GM21737 (cell line): Measurements from ENCODE around the gene KLHL30.

Experiments
- ATAC-seq: cut with Tn5 transposase; IDR thresholded peaks from one replicate; pipeline ENCODE4 v1.9.1; 2021; ENCODE audit warnings: mild to moderate bottlenecking, moderate library complexity; ENCODE audit not compliant: unreplicated experiment

Gene KLHL30

DNA sequence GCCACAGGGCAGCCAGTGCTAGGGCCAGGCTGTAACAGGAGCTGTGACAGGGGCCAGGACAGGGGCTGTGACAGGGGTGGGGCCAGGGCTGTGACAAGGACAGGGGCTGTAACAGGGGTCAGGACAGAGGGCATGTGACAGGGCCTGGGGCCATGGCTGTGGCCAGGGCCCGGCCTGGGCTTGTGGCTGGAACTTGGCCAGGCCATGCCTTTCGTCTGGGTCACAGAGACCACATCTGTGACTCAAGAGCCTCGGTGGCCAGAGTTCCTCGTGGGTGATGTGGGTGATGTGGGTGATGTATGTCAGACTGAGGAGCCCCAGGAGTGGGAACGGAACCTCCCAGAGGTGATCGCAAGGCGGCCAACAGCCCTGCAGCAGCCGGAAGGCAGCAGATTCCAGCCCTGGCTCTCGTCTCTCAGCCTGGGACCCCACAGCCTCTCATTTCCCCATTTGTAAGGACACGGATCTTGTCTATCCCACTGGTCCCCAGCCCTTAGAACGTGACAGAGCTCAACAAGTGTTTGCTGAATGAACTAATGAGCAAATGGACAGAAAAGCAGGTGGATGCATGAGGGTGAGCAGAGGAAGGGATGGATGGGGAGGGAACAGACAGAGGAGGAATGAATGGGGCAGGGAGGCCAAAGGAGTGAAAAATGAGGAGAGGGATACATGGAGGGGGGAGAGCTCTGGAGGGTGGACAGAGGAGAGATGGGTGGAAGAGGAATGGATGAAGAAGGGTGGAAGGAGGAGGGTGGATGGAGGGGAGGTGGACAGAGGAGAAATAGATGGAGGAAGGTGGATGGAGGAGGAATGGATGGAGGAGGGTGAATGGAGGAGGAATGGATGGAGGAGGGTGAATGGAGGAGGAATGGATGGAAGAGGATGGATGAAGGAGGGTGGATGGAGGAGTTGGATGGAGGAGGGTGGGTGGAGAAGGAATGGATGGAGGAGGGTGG is 21.0 kb upstream of the KLHL30 start:
- ATAC-seq, result no peak

DNA sequence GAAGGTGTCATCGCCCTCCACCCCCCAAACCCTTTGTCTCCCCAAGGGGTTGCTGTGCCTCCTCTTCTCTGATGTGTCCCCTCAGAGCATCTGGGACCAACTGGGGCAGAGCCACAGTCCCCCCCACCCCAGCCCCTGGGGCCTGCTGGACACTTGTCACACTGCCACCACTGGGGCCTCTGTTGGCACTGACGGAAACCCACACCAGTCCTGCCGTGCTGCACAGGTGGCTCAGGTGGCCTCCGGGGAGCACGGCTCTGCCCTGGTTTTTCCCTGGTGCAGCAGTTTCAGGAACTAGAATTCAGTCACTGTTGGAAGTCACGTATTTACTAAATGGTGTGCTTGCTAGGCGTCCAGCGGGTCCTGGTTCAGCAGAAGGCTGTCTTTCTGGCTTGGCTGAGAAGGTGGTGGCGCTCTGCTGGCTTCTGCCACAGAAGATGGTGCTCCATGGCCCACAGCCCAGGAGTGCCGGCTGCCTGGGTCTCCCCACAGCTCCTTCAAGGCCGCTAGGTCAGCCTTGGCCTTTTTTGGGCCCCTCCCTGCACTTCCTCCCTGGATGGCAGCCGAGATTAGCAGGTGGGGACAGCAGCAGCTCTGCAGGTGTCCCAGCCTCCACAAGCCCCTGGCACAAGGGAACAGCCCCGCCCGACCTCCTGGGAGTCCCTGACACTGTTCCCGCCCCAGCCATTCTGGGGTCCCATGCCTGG is 18.6 kb upstream of the KLHL30 start:
- no peak for ATAC-seq

DNA sequence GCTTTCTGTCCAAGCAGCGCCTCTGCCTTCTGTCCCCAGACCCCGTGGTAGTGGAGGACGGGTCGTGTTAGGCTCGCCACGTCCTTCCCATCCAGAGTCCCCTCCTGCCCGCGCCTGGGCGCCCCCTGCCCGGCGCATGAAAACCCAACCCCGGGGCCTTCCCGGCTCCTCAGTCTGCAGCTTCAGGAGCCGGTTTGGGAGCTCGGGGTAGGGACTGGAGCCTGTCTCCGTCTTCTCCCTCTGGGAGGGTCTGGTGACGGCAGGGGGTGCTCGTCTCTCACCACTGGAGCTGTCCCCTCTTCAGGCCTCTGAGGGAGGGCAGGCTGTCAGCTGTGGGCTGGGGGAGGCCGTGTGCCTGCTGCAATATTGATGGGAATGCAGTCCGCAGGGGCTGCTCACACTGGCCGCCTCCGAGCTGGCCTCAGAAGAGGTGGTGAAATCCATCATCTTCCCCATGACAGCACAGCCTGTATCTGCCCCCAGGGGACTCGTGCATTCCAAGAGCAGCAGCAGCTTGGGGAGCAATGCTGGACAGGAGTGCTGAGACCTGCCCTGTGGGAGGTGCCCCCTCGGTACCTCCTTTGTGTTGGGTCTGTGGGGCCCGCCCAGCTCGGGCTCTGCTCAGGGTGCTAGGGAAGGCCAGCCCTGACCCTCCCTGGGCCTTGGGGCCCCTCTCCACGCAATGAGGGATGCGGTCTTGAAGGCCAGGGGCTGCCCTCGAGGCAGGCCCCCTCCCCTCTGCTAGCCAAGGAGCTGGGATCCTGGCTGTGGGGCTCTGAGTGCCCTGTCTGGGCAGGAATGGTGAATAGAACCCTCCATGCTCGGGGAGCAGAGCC is 17.8 kb upstream of the KLHL30 start:
- ATAC-seq, result no peak

DNA sequence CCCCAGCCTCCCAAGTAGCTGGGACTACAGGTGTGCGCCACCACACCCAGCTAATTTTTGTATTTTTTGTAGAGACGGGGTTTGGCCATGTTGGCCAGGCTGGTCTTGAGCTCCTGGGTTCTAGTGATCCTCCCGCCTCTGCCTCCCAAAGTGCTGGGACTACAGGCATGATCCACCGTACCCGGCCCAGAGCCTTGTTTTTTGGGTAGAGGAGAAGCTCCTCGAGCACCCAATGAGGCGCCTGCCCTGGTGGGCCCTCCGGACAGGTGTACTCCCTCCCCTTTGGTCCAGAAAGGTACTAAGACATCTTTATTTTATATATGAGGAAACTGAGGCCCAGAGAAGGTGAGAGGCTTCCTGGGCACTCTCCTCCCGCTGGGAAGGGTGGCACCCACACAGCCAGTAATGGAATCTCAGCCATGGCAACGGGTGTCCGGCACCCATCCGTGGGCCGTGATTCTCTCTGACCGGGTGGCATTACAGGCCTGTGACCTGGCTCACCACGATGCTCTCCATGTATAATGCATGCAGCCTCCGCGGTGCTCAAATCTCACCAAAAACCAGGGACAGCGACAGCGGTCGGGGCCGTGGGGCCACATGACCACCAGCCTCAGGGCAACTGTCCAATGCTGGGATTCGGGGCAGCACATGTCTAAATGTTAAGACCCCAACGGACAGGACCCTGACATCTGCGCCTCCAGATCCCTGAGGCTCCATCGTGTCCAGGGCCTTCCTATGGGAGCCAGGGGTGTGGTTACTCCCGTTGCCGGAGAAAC is 16.8 kb upstream of the KLHL30 start:
- ATAC-seq, result no peak

DNA sequence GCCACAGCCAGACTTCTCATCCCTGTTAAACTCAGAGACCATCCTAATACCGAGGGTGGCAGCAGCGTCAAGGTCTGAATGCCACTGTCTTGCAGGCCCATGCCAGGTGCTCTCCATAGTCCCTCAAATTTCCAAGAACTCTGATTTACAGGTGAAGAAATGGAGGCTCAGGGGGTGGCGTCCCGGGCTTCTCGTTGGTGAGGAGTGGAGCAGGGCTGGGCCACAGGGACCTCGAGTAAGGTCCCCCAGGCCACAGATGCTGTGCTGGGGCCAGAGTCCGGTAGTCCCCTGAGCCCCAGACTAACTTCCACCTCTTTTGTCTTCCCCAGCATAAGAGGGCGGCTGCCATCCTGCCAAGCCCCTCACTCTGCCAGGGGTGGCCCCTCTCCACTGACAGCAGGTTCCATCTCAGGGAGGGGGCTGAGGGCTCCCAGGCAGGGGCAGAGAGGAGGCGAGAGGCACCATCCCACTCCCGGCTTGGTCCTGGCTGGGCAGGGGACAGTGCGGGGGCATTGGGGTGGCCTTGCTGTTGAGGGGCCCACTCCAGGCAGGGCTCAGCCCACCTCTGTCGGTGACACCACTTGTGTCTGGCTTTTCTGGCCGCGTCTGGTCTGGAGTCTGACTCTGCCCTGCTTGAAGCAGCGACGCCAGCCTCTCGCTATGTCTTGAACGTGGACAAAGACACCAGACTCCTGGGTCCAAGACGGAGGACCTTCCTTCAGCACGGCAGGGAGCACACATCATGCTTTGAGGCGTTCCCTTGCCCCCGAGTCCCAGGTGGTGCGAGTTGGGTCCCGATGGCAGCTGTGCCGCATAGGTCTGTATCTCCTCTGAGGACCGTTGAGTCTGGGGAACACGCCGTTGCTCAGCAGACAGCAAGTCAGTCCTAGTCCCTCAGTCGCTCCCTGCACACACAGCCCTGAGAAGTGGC is 15.9 kb upstream of the KLHL30 start:
- ATAC-seq, result no peak

DNA sequence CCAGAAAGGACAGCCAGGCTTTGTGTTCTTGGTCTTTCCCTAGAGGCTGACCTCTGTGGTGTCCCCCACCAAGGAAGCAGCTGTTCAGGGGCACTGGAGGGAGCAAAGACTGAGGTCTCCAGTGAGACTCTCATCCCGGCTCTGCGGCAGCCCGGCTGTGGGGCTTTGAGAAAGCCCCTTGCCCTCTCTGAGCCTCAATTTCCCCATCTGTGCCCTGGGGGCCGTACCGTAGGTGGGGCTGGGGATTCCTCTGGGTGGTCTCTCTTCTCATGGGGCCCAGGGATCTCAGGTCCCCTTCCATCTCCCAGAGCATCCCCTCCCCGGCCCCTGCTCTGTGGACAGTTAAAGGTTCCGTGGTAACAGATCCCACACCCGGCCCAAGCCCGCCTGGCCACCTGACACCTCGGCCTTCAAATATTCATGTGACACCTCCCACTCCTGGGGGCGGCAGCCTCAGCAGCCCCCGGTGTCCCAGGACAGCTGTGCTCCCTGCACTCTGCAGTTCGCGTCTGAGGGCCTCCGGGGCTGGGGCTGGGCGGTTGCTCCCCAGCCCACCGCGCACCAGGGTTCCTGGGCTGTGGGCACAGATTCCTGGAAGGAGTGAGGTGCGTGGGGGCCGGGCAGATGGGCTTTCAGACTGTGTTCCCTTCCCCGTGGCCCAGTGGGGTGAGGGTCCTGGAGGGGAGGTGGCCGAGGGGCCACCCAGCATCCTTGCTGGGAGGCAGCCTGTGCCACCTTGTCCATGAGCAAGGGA is 15.1 kb upstream of the KLHL30 start:
- no peak for ATAC-seq

DNA sequence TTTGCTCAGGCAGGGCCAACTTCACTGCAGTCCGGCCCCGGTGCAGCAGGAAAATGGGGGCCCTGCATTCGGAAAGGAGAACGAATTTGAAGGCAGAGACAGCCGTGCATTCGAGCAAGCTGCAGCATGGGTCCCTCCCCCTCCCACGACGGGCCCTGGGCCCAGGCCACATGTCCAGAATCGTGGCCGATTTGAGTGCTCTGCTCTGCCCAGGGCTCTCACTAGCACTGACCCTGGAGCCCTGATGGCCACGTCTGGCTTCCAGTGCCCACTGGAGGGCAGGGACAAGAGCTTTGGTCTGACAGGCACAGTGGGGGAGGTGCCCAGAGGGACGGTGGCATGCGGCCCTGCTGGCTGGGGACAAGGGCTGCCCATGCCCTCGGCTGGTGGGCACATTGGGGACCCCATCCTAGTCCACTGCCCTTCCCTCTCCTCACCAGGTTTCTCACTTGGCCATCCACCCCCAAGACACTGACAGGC is 14.4 kb upstream of the KLHL30 start:
- no peak for ATAC-seq

DNA sequence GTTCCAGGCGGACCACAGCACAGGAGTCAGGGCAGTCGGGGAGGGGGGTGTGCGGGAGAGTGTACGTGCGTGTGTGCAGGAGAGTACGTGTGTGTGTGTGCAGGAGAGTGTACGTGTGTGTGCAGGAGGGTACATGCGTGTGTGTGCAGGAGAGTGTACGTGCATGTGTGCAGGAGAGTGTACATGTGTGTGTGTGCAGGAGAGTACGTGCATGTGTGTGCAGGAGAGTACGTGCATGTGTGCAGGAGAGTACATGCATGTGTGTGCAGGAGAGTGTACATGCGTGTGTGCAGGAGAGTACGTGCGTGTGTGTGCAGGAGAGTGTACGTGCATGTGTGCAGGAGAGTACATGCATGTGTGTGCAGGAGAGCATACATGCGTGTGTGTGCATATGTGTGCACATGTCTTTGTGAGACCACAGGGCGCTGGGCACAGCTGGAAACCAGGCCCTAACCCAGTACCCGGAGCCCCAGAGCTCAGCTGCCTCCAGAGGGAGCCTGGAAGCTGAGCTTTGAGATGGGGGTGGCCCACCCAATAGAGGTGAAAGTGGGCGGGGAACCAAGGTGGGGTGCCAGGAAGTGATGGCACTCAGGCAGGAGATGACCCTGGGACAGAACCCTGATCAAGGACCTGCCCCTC is 13.9 kb upstream of the KLHL30 start:
- ATAC-seq, result no peak

DNA sequence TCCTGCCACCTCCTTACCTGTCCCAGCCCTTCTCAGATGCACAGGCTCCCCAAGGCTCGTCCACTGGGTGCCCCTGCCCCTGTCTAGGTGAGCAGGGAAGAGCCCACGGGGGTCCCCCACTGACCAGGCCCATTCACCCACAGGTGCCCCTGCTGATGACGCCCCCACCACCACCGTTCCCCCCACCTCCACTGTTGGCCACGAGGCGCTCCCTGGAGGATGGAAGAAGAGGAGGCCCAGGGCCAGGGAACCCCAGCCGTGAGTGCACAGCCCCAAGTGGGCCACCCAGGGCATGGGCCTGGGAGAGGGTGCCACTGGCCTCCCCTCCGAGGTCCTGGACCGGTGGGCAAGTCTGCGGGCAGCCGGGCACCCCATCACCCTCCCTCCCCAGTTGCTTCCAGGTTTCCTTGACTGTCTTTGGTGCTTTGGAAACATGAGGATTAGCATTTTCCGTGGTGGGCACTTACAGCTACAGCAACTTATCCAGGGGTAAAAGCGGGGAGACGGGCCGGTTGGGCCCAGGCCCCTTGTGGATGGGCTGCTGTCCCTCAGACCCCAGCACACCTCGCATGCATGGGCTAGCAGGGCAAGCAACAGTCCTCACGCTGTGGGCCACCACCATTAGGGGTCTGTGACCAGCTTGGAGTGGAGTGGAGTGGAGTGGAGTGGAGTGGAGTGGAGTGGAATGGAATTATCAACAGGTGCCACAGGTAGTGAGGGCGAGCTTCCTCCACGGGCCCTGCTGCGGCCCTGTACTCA is 13.2 kb upstream of the KLHL30 start:
- ATAC-seq, result no peak

DNA sequence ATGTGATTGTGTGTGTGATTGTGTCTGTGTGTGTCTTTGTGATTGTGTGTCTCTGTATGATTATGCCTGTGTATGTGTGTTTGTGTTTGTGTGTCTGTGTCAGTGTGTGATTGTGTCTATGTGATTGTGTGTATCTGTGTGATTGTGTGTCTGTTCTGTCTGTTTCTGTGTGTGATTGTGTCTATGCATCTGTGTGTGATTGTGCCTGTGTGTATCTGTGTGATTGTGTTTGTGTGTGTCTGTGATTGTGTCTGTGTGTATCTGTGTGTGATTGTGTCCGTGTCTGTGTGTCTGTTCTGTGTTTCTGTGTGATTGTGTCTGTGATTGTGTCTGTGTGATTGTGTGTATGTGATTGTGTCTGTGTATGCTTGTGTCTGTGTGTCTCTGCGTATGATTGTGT is 12.1 kb upstream of the KLHL30 start:
- no peak for ATAC-seq

DNA sequence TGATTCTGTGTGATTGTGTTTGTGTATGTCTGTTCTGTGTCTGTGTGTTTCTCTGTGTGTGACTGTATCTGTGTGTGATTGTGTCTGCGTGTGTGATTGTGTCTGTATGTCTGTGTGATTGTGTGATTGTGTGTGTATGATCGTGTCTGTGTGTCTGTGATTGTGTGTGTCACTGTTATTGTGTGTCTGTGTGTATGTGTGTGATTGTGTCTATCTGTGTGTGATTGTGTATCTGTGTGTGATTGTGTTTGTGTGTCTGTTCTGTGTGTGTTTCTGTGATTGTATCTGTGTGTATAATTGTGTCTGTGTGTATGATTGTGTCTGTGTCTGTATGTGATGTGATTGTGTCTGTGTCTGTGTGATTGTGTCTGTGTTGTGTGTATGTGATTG is 11.7 kb upstream of the KLHL30 start:
- no peak for ATAC-seq

DNA sequence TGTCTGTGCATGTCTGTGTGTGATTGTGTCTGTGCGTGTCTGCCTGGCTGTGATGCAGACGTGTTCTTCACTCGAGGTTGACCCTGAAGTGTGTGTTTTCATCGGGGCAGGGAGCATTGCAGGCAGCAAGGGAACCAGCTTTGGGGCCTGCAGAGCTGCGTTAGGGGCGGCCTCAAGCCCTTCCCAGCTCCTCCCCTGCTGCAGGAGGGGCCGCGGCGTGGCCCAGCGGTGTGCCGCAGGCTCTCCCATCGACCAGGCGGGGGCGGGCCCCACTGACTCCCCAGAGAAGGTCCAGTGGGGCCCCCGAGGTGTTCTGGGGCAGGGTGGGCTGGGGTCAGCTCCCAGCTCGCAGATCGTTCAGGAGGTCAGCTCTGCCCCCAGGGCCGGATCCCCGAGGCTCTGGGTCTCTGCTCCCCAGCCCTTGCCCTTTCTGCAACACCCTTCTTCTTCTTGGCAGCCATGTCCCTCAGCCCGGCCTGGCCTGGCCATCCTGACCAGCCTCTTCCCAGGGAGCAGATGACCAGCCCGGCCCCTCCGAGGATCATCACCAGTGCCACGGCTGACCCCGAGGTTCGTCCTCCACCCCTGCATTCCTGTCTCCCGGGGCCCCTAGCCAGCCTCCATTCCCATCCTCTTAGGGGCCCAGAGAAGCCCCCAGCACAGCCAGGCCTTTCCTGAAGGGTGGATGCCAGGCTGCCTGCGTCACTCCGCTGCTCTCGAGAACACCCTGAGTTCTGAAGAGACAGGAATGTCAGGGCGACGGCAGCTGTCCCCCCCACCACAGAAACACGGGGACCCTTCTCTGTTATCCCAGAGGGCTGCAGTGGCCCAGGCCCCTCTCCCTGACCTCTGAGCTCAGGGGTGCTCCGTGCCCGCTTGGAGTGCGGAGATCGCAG is 11.1 kb upstream of the KLHL30 start:
- ATAC-seq, result no peak

DNA sequence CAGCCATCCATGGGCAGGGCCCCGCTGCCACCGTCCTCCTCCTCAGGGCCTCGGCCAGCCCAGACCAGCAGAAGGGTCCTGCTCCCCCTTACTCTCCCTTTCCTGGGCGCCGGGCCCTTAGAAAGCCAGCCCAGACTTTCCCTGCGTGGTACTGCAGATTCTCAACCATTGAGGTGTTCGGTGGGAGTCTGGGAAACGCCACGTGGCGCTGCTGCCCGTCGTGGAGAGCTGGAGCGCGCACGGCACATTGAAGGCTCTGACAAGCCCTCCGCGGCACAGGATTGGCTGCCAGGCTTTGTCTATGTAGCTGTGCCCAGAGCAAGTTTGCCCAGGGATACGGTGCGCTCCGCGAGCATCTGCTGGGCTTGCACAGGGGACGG is 10.4 kb upstream of the KLHL30 start:
- ATAC-seq, result no peak

DNA sequence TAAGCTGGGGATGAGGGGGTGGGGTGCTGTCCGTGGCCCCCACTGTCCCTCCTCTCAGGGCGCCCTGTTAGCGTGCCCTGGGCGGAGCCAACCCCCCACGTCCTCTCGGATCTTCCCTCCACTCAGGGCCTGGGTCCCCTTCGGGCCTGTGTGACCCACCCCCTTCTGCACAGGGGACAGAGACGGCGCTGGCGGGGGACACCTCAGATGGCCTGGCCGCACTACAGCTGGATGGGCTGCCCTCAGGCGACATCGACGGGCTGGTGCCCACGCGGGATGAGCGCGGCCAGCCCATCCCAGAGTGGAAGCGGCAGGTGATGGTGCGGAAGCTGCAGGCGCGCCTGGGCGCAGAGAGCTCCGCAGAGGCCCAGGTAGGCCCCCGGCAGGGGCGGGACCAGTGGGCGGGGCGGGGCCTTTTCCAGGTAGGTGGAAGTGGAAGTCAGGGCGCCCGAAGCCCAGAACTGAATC is 9.9 kb upstream of the KLHL30 start:
- no peak for ATAC-seq

DNA sequence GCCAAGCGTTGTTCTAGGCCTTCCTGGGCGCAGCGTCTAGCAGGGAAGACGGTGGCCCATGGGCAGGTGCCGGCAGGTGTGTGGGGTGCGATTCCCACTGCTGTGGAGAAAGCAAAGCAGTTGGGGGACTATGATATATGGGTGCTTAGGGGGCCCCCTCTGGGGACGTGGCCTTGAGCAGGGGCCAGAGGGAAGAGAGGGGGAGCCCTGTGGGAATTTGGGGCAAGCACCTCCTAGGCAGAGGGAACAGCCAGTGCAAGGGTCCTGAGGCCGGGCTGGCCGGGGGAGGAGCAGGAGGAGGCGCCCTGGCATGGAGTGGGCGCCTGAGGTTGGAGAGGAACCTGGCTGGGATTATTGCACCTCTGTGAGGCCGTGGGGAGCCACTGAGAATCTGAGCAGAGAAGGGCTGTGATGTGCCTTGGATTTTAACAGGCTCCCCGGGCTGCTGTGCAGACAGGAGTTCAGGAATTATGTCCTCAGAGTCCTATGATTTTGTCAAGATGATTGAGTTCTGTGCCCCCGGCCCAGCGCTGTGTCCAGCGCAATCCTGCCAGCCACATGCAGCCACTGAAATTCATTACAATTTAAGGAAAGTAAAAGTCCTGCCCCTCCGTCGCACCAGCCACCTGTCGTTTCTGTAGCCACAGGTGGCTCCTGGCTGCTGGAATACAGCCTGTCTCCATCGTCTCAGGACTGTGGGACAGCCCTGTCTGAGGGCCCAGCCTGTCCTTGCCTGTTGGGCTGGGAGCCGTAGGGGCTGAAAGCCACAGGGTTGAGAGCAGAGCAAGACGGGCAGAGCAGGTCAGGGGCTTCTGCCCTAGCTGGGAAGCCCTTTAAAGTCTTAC is 9.1 kb upstream of the KLHL30 start:
- ATAC-seq, result no peak
